Left renal cortex interstitium (tissue), 4 donors: Measurements from ENCODE around the gene FBLIM1. TPM values are rescaled to one million over a fixed set of nuclear protein-coding genes. Genes with fewer than 3 reads are reported as not detected.

Experiments used
- polyA plus RNA-seq, 4 donors: library from polyadenylated mRNA; unstranded; fragments of 120-200 nt; gene quantifications; one replicate each; pipeline ENCODE4 v1.2.1, GENCODE V29; 2013; ENCODE audit not compliant: insufficient read length in 4 of 4

The FBLIM1 gene
- polyA plus RNA-seq, 4 donors: 46.1 to 67.0 (median 56.0) TPM

Other genes with a start within 250 kb of the FBLIM1 start
- gene CASP9, start 234.6 kb upstream of the FBLIM1 start, polyA plus RNA-seq: 10 to 100 TPM; 24.6 to 39.1 (median 30.2) TPM
- gene DNAJC16, start 231.9 kb upstream of the FBLIM1 start, polyA plus RNA-seq: 10 to 100 TPM; 20.9 to 39.0 (median 31.3) TPM
- 10 to 100 TPM; 21.0 to 35.8 (median 34.3) TPM for gene AGMAT, start 173.7 kb upstream of the FBLIM1 start, polyA plus RNA-seq
- 10 to 100 TPM; 13.4 to 26.2 (median 20.6) TPM for gene DDI2, start 141.3 kb upstream of the FBLIM1 start, polyA plus RNA-seq
- gene PLEKHM2, start 74.5 kb upstream of the FBLIM1 start, polyA plus RNA-seq: 10 to 100 TPM; 42.3 to 54.1 (median 49.1) TPM
- 1 to 10 TPM; 1.3 to 5.7 (median 2.9) TPM for gene SLC25A34, start 22.5 kb upstream of the FBLIM1 start, polyA plus RNA-seq
- 1 to 10 TPM; 3.1 to 4.9 (median 4.4) TPM for gene TMEM82, start 16.3 kb upstream of the FBLIM1 start, polyA plus RNA-seq
- gene UQCRHL, start 48.9 kb downstream of the FBLIM1 start, polyA plus RNA-seq: 1 to 10 TPM; 1.4 to 3.8 (median 1.7) TPM
- gene SPEN, start 88.9 kb downstream of the FBLIM1 start, polyA plus RNA-seq: 10 to 100 TPM; 46.9 to 70.6 (median 58.3) TPM
- gene ZBTB17, start 217.3 kb downstream of the FBLIM1 start, polyA plus RNA-seq: 10 to 100 TPM; 30.4 to 42.6 (median 33.7) TPM
- under 1 TPM; 0.07 to 0.29 (median 0.16) TPM for gene SRARP, start 245.4 kb downstream of the FBLIM1 start, polyA plus RNA-seq